PFSK-1 (cell line): ENCODE data around the gene MAS1.

ENCODE experiments used
- POLR2AphosphoS5 ChIP-seq: IDR thresholded peaks from 2 replicates; pipeline ENCODE4 v1.6.1; 2012; ENCODE audit warnings: low read depth, mild to moderate bottlenecking, control low read depth, low read length, moderate library complexity
- TF ChIP-seq, protein P1 (sequence below), 2 experiments: IDR thresholded peaks; 2 replicates each; pipeline versions ENCODE4 v1.6.1 to v1.8.0; 2011 to 2012; ENCODE audit warnings: low read depth in 2 of 2, low read length in 2 of 2, control low read depth in 1 of 2, inconsistent platforms in 1 of 2, mild to moderate bottlenecking in 1 of 2, moderate library complexity in 1 of 2; ENCODE audit not compliant: insufficient read depth in 1 of 2

DNA sequence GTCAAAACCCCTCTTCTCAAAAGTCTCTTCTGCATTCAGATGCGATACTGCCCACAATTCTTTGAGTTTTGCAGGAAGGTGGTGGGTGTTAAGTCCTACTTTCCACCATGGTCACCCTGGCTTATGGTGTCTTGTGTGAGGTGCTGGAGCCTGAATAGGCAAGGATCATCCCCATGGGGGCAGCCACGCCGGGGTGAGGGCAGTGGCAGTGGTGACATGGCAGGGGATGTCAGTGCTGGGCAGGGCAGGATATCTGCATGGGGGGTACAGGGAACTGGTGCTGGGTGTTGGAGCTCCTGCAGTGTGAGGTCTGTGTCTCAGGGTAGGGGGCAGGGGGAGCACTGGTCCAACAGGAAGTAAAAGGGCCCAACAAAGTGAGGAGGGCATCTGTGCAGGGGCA, 2.3 kb downstream of the MAS1 start:
- TF ChIP-seq, protein P1, sequence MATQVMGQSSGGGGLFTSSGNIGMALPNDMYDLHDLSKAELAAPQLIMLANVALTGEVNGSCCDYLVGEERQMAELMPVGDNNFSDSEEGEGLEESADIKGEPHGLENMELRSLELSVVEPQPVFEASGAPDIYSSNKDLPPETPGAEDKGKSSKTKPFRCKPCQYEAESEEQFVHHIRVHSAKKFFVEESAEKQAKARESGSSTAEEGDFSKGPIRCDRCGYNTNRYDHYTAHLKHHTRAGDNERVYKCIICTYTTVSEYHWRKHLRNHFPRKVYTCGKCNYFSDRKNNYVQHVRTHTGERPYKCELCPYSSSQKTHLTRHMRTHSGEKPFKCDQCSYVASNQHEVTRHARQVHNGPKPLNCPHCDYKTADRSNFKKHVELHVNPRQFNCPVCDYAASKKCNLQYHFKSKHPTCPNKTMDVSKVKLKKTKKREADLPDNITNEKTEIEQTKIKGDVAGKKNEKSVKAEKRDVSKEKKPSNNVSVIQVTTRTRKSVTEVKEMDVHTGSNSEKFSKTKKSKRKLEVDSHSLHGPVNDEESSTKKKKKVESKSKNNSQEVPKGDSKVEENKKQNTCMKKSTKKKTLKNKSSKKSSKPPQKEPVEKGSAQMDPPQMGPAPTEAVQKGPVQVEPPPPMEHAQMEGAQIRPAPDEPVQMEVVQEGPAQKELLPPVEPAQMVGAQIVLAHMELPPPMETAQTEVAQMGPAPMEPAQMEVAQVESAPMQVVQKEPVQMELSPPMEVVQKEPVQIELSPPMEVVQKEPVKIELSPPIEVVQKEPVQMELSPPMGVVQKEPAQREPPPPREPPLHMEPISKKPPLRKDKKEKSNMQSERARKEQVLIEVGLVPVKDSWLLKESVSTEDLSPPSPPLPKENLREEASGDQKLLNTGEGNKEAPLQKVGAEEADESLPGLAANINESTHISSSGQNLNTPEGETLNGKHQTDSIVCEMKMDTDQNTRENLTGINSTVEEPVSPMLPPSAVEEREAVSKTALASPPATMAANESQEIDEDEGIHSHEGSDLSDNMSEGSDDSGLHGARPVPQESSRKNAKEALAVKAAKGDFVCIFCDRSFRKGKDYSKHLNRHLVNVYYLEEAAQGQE (IDR thresholded peaks at IDR 0.05; ENCODE audit: insufficient read depth in 1 of 2, low read depth in 2 of 2, low read length in 2 of 2), result no peak
- TF ChIP-seq POLR2AphosphoS5, result no peak
